22Rv1 (cell line): Measurements from ENCODE around the gene GFOD1.
"Not testable (repeated sequence)": the region's sequence is repeated elsewhere in the genome, so short reads cannot be mapped to it uniquely, and the experiment has no call there.

ENCODE experiments used
- H3K27ac ChIP-seq: fragments of 450-650 bp; 2 replicates; pipeline ENCODE4 v1.5.1; 2017
- ZFX ChIP-seq: fragments of 450-650 bp; IDR thresholded peaks from 2 replicates; pipeline ENCODE4 v1.6.1; 2017; ENCODE audit warnings: antibody characterized with exemption, borderline replicate concordance
- TF ChIP-seq, protein P1 (sequence below): fragments of 450-650 bp; IDR thresholded peaks from 2 replicates; pipeline ENCODE4 v1.5.1; 2017; ENCODE audit warnings: mild to moderate bottlenecking

GFOD1 gene

DNA sequence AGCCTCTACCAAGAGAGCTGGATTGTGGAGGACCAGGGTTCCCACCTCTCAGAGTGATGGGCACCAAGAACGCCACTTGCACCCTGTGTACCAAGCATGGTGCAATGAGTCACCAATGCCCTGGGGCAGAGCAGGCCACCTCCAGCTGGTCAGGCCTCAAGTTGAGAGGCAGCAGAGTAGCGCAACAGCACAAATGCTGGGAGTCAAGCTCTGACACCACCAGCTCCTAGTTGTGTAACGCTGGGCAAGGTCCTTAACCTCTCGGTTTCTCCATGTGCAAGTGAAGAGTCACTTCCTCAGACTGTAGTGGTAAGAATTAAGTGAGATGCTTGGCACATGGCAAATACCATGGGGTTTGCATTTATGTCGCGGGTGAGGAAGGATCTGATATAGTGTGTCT is 25.6 kb downstream of the GFOD1 start:
- H3K27ac ChIP-seq: no peak overlapping the region
- TF ChIP-seq, protein P1, sequence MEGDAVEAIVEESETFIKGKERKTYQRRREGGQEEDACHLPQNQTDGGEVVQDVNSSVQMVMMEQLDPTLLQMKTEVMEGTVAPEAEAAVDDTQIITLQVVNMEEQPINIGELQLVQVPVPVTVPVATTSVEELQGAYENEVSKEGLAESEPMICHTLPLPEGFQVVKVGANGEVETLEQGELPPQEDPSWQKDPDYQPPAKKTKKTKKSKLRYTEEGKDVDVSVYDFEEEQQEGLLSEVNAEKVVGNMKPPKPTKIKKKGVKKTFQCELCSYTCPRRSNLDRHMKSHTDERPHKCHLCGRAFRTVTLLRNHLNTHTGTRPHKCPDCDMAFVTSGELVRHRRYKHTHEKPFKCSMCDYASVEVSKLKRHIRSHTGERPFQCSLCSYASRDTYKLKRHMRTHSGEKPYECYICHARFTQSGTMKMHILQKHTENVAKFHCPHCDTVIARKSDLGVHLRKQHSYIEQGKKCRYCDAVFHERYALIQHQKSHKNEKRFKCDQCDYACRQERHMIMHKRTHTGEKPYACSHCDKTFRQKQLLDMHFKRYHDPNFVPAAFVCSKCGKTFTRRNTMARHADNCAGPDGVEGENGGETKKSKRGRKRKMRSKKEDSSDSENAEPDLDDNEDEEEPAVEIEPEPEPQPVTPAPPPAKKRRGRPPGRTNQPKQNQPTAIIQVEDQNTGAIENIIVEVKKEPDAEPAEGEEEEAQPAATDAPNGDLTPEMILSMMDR: no peak
- no peak for TF ChIP-seq ZFX

DNA sequence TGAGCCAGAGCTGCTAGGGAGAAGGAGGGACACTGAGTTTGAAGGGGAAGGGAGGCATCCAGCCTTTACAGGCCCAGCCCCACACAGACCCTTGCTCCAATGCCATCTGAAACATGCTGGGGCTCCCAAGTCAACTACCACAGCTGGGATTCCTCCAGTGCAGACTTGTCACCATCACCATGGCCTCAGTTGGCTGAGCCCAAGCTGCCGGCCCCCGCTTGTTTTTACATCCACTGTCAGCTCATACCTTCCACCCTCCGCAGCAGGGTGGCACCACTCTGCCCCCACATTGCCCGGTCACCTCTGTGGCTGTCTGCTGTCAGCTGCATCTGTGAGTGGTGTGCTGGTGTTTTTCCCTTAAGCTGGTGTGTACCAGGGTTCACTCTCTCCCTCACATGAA is 26.1 kb downstream of the GFOD1 start:
- no peak overlapping the region for H3K27ac ChIP-seq

DNA sequence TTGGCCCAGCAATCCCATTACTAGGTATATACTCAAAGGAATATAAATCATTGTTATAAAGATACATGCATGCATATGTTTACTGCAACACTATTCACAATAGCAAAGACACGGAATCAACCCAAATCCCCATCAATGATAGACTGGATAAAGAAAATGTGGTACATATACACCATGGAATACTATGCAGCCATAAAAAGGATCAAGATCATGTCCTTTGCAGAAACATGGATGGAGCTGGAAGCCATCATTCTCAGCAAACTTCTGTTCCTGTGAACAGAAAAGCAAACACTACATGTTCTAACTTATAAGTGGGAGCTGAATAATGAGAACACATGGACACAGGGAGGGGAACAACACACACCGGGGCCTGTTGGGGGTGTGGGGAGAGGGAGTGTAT is 27.1 kb downstream of the GFOD1 start:
- H3K27ac ChIP-seq: not testable (repeated sequence)

More for the DNA sequence above, 26.1 kb downstream of the GFOD1 start:
- TF ChIP-seq, protein P1: no peak
- no peak for TF ChIP-seq ZFX

DNA sequence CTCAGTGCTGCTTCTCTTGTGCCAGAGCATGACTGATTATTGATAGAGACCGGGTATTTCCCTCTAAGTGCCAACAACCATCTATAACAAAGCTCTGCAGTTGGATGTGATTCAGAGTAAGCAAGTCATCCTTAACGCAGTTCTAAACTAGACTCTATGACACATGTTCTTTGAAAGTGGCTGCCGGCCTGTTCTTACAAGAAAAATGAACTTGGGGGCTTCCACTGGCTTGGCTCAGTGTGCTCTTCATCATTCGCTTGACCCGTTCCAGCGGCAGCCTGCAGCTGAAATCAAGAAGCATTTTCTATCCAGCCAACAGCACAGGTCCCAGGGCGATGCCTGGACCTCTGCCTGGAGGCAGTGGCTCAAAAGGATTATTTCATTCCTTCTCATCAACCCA is 29.8 kb downstream of the GFOD1 start:
- no peak for TF ChIP-seq ZFX
- TF ChIP-seq, protein P1: no peak
- H3K27ac ChIP-seq: no peak overlapping the region

DNA sequence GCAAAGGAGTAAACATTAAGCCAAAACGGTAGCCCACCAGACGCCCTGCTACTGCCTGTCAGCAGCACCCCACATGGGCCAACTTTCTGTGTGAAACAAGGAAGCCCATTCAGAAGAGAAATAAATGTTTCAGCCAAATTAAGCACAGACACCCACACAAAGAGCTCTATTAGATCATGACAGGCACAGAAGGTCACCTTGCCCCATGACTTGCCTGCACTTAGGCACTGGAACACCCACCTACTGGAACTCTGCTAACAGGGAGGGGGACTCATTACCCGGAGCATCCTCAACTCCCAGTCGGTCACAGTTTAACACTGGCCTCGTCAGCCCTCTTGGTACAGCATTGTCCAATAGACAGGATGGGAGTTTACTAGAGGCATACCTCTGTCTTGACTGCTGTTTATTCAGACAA is 31.8 kb downstream of the GFOD1 start:
- no peak overlapping the region for H3K27ac ChIP-seq
- TF ChIP-seq, protein P1: no peak
- TF ChIP-seq ZFX: no peak

DNA sequence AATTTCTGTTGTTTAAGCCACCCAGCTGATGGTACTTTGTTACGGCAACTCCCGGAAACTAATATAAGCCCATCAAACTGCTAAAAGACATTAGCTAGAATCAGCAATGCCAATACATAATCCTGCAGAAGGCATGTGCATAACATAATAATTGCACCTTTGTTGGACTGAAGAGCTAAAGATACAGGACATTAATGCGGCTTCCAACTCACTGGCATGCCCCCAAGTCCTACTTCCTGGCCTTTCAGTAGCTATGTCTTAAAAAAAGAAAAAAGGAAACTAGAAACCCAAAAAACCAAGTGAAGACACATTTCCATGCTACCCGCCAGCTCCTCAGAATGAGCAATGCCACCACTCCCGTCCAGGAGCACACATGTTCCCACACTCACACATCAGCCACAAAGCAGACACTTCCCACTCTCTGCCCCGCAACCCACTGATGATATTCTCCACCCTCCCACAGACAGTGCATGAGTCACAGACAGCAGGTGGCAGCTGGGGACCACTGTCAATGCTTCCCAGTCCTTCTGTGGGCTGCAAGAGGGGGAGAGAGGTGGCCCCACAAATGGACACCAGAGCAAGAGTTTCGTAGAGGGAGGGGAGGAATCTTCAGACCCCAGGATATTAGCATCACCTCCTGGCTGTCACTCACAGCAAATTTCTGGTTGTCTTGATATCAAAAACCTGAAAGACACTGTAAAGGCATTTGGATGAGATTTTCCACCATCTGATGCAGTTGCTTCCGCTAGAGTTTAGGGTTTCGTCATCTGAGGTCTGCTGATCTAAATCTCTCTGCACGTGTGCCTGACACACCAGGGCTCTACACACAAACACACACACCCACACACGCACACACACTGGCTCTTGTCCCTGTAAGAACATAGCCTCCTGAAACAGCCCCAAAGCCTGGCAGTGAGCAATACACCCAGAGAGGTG is 32.8 kb downstream of the GFOD1 start:
- no peak overlapping the region; the same call in 1 of the 2 replicates for H3K27ac ChIP-seq
- TF ChIP-seq ZFX: no peak
- TF ChIP-seq, protein P1: no peak

DNA sequence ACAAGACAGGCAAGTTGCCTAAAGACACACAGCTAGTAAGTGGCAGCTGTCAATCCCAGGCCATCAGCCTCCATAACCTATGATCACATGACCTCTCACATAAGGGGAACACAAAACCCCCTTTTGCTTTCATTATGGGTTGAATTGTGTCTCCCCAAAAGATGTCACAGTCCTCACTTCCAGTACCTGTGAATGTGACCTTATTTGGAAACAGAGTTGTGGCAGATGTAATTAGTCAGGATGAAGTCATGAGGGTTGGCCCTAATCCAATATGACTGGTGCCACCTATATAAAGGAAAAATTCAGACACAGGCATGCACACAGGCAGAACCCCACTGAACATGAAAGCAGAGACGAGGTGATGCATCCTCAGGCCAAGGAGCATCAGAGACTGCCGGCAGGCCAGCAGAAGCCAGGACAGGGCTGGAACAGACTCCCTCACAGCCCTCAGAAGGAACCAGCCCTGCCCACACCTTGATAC is 33.6 kb downstream of the GFOD1 start:
- H3K27ac ChIP-seq: no peak overlapping the region; the same call in 1 of the 2 replicates
- TF ChIP-seq, protein P1: no peak
- TF ChIP-seq ZFX: no peak
